Sciatic nerve (tissue), 1 donor: ENCODE measurements around the gene ASB14. TPM values are rescaled to one million over a fixed set of nuclear protein-coding genes. Genes with fewer than 3 reads are reported as not detected.

Experiments used
- total RNA-seq: library from RNA; stranded (reverse); fragmentation: NEBNext Ultra II Directional; extraction: Animal tissue kit (Norgen Biotek cat#: 25700); gene quantifications from one replicate; pipeline ENCODE4 v1.2.1, GENCODE V29; 2021
- donor health status: DM: no; HTN: no; CAD: no.

The ASB14 gene
- total RNA-seq, 1 donor from 2014 or later: not detected

Other genes with a start within 250 kb of the ASB14 start
- gene SPATA12, start 232.0 kb downstream of the ASB14 start, total RNA-seq: not detected
- gene IL17RD, start 127.3 kb downstream of the ASB14 start, total RNA-seq: 14.8 TPM
- 0.89 TPM for gene HESX1, start 92.7 kb downstream of the ASB14 start, total RNA-seq
- gene APPL1, start 65.0 kb downstream of the ASB14 start, total RNA-seq: 56.7 TPM